HG03159 (cell line): ENCODE measurements around the gene SSC5D.

Experiments used
- ATAC-seq: cut with Tn5 transposase; IDR thresholded peaks from one replicate; pipeline ENCODE4 v1.9.1; 2021; ENCODE audit warnings: mild to moderate bottlenecking, moderate library complexity; ENCODE audit not compliant: unreplicated experiment

The SSC5D gene

DNA sequence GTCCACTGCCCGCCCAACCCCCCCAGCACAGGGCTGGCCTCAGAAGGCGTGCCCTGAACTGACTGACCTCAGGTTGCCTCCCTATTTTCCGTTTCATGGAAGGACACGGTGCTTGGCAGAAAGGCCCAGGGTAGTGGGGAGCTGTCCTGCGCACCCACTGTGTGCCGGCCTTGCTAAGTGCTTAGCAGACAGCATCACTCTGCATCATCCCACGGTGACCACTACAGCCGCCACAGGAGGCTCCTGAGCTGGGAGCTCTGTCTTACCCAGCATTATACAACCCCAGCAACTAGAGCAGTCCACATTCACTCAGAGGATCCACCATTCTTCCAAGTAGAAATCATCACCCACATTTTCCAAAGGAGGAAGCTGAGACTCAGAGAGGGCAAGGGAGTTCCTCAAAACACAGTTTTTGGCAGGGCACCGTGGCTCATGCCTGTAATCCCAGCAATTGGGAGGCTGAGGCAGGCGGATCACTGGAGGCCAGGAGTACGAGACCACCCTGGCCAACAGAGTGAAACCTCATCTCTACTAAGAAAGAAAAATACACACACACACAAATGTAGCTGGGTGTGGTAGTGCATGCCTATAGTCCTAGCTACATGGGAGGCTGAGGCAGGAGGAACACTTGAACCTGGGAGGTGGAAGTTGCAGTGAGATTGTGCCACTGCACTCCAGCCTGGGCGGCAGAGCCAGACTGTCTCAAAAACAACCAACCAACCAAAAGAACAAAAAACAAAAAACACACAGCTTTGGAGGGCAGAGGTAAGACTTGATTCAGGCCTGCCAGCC lies 47.1 kb downstream of the SSC5D start:
- ATAC-seq = no peak

DNA sequence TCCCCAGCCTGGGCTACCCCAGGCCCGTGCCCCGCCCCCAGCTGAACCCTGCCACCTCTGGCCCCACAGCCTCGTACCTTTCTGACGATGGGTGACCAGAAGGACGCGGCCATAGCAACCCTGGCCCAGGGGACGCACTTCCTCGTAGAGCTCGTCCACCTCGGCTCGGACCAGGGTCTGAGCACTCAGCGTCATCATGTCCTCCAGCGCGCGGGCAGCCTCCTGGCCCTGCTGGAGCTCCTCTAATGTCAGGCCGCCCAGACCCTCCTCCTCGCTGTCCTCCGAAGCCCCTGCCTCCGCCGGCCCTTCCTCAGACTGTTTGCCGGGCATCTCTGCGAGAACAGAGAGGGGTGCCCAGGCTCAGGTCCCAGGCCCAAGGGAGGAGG lies 47.7 kb downstream of the SSC5D start:
- ATAC-seq = no peak

DNA sequence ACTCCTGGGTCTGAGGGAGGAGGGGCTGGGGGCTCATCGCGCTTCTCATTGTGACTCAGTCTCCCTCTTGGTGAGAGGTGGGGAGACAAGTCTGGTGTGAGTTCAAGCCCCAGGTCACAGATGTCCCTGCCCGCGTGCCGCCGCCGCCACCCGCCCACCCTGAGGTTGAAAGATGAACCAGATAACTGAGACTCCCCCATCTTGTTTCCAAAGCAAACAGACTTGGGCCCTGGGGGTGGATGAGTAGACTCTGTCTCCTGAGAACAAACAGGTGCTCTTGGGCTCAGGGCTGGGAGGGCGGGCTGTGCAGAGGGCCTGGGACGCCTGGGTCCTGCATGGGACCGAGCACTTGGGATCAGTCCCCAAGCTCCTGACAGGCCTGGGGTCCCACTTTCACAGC lies 48.1 kb downstream of the SSC5D start:
- ATAC-seq = no peak

DNA sequence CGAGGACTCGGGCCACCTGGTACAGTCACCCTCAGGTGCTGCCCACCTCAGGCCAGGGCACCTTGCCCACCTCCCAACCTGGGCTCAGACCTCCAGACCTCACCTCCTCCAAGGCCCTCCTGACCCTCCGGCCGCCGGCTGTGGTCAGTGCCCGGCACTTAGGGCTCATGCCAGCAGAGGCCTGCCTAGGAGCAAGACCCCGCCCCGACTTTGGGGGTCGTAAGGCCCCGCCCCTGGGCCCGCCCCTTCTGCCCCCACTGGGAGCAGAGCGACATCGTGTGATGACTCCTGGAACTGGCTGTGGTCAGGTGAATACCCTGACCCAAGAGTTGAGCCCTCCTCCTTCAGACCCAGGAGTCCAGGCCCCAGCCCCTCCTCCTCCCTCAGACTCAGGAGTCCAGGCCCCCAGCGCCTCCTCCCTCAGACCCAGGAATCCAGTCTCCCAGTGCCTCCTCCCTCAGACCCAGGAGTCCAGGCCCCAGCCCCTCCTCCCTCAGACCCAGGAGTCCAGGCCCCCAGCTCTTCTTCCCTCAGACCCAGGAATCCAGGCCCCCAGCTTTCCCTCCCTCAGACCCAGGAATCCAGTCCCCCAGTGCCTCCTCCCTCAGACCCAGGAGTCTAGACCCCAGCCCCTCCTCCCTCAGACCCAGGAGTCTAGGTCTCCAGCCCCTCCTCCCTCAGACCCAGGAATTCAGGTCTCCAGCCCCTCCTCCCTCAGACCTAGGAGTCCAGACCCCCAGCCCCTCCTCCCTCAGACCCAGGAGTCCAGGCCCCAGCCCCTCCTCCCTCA lies 48.9 kb downstream of the SSC5D start, which contains the start of gene SBK2:
SBK2 (minus strand) TSS at position 183 of the 790 bp plus-strand sequence. CDS start 839 bp downstream, outside the sequence.
- ATAC-seq = no peak

DNA sequence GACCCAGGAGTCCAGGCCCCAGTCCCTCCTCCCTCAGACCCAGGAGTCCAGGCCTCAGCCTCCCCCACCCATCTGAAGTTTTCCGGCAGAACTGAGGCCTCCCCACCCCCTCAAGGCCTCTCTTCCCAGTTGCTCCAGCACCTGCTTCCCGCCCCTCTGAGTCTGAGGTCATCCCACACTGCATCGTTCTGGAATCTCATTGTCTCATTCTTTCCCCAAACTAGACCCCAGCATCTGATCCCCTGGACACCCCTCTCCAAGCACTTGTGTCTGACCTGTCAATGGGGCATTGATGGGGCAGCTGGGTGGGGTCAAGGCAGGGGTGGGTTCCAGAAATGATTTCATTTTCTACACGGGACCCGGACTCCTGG lies 49.5 kb downstream of the SSC5D start:
- no peak for ATAC-seq

DNA sequence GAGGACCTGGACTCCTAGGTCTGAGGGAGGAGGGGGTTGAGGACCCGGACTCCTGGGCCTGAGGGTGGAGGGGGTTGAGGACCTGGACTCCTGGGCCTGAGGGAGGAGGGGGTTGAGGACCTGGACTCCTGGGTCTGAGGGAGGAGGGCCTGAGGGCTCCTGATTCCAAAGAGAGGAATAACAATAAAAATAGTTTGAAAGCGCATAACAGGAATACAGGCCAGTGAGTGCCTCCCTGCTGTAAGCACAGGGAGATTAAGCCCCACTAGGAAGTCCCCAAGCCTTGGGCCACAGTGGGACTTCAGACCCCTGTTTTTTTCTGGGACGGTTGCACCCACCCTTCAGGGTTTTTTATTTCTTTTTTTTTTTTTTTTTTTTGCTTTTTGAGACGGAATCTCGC lies 49.9 kb downstream of the SSC5D start:
- ATAC-seq = no peak

DNA sequence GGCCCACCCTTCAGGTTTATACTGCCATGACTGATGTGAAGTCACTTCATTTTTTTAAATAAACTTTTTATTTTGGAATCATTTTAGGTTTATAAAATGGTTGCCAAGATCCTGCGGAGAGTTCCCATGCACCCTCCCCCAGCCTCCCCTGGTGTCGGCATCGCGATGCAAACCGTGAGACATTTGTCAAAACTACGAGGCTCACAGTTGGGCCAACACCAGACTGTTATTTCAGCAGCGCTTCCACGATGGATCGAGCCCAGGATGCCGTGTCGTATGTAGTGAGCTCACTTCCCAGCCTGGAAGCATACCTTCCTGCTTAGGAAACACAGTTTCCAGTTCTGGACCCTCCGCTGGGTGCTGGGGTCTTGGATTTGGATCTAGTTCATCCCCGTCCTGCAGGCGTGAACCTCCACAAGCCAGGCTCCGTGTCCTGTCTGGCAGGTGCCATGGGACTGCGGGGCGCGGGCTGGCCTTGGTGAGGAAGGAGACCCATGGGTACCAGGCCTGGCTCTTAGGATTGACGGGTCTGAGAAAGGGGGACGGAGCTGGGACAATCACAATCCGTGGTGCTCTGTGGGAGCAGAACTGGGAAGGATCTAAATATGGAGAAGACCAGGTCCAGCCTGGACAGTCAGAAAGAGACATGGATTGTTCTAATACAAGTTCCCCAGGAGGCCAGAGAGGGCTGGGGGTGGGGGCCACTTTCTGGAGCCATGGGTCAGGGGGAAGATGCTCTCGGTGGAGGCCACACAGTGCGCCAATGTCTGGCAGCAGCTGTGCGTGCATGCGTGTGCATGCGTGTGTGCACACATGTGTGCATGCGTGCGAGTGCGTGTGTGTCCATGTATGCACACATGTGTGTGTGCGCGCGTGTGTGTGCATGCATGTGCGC lies 51.1 kb downstream of the SSC5D start:
- no peak for ATAC-seq

DNA sequence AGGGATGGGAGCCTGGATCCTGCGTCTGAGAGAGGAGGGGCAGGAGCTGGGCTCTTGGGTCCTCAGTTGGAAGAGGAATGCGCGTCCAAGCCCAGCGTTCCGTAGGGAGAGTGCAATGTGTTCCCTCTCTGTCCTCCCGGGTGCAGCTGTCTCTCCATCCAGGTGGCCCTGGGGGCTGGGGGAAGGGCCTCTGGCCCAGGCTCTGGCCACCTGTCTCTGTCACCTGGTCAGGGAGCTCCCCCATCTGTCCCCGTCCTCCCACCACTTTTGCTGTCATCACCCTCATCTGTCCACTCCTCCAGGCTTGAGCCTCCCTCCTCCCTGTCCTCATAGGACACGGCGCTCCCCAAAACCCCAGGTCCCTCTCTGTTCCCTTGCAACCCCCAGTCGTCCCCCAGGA lies 52.4 kb downstream of the SSC5D start:
- no peak for ATAC-seq

DNA sequence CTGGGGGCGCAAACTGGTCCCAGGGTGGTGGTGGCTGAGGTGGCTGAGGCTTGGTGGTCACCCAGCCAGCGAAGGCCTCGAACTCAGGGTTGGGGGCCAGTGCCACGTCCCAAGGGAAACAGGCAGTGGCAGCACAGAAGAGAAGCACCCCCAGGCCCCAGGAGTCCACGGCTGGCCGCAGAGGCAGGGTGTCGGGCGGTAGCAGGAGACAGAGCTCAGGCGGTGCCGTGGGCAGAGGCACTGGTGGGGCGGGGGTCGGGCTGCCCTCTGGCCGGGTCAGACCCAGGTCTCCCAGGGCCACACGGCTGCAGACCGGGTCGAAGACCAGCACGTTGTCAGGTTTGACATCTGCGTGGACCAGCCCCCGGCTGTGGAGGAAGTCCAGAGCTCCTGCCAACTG lies 52.9 kb downstream of the SSC5D start:
- no peak for ATAC-seq

DNA sequence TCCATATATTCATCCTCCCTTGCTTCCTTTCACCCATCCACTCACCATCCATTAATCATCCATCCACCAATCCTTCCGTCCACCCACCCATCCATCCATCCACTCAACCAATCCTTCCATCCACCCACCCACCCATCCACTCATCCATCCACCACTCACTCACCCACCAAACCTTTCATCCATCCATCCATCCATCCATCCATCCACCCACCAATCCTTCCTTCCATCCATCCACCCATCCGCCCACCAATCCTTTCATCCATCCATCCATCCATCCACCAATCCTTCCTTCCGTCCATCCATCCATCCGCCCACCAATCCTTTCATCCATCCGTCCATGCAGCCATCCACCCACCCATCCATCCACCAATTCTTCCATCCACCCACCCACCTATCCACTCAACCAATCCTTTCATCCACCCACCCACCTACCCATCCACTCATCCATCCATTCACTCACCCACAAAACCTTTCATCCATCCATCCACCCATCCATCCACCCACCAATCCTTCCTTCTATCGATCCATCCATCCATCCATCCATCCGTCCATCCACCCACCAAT lies 54.1 kb downstream of the SSC5D start:
- no peak for ATAC-seq

DNA sequence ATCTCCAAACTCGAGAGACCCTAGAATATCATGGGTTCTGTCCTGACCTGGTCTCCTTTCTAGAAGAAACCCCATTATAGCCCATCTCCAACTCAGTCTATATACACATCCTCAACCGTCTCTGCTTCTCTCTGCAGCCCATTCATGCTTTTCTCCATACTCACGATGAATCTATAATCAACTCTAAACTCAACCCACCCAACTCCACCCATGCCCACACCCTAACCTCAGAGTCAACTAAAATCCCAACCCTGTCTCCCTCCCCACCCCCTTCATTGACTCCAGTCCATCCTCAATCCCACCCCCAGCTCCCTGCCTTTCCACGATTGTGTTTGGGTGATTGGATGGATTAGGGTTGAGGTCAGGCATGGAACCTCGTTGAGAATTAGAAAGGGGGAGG lies 55.3 kb downstream of the SSC5D start:
- no peak for ATAC-seq

DNA sequence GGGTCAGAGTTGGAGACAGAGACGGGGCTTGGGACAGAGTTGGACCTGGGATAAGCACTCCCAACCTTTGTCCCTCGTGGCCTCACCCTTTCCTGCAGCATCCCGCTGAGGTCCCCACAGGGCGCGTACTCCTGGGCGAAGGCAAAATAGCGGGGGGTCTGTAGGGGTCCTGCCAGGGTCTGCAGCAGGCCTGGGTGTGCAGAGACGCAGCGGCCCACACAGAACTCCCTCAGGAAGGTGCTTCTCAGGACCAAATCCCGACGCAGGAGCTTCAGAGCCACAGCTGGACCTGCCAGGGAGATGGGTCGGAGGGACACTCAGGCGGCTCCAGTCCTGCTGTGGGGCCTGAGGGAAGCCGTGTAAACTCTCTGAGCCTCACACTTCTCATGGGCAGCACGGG lies 55.8 kb downstream of the SSC5D start:
- no peak for ATAC-seq

DNA sequence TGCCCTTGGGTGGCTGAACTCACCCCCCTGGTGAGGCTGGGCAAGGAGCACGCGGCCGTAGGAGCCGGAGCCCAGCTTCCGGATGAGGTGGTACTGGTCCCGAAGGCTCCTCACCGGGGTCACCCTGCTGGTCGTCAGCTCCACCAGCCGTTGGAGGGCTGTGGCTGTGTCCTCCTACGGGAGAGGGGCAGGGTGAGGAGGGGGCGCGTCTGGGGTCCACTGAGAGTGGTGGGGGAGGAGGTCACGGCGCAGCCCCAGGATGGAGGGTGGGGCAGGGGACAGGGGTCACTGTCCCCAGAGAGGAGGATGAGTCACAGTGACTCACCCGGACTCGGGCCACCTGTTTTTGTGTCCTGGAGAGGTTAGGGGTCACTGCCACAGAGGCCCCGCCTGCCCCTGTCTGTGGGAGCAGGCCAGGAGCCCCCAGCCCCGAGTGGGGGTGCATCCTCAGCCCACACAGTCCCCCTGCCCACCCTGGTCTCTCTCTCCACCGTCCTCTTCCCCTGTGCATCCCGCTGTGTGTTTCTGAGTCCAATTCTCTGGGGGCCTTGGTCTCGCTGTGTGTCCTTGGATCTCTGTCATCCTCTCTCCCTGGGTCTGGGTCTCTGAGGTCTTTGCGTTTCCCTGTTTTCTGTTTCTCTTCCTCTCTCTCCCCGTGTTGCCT lies 56.7 kb downstream of the SSC5D start:
- no peak for ATAC-seq

DNA sequence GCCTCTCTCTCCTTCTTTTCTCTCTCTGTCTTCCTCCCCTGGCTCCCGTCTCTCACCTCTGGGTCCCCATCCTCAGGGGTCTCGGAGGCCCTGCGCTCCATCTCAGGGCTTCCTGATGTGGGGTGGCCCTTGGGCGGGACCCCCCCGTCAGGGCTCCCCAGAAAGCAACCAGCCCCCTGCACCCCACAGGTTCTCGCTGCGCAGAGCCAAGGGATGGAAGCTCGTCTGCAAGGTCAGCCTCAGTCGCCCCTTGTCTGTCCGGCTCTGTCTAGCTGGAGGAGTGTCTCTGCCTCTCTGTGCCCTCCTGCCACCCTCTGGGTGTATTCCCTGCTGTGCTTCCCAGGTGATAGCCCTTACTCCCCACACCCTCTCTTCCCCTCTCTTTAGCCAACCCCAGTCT lies 57.2 kb downstream of the SSC5D start, which contains the start of gene SBK3:
SBK3 (minus strand) TSS at position 101 of the 400 bp plus-strand sequence; CDS start at position 101, 0 bp downstream.
- ATAC-seq = no peak

DNA sequence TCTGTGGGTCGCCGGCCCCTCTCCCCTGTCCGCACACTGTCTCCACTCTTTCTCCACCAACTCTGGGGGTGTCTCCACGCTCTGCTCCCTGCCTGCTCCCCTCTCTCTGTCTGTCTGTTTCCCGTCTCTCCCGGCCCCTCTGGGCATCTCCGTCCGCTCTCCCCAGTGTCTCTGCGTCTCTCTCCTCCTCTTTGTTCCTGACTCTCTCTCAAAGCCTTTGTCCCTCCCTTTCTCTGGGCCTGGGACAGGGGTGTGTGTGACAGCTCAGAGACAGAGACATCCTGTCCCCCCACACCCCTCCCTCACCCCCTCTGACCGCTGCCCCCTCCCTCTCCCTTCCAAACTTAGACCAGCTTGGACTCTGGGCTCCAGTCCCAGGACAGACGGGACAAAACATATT lies 57.8 kb downstream of the SSC5D start:
- ATAC-seq = no peak

DNA sequence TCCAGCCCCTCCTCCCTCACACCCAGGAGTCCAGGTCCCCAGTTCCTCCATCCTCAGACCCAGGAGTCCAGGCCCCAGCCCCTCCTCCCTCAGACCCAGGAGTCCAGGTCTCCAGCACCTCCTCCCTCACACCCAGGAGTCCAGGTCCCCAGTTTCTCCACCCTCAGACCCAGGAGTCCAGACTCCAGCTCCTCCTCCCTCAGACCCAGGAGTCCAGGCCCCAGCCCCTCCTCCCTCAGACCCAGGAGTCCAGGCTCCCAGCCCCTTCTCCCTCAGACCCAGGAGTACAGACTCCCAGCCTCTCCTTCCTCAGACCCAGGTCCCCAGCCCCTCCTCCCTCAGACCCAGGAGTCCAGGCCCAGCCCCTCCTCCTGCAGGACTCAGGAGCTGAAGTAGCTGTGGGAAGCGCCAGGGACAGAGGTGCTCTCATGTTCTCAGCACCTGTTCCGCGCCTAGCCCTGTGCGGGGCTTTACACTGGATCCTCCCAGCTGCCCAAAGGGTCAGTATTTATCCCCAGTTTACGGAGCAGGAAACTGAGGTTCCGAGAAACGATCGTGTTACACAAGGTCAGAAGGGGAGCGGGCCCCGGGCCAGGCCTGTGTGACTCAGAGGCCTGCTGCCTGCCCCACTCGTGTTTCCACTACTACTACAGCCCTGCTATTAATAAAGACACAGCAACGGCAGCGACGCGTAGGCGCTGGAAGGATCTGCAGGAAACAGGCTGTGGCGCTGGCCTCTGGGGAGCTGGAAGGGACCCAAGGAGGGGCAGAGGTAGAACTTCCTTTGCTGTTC lies 58.8 kb downstream of the SSC5D start:
- ATAC-seq = no peak

DNA sequence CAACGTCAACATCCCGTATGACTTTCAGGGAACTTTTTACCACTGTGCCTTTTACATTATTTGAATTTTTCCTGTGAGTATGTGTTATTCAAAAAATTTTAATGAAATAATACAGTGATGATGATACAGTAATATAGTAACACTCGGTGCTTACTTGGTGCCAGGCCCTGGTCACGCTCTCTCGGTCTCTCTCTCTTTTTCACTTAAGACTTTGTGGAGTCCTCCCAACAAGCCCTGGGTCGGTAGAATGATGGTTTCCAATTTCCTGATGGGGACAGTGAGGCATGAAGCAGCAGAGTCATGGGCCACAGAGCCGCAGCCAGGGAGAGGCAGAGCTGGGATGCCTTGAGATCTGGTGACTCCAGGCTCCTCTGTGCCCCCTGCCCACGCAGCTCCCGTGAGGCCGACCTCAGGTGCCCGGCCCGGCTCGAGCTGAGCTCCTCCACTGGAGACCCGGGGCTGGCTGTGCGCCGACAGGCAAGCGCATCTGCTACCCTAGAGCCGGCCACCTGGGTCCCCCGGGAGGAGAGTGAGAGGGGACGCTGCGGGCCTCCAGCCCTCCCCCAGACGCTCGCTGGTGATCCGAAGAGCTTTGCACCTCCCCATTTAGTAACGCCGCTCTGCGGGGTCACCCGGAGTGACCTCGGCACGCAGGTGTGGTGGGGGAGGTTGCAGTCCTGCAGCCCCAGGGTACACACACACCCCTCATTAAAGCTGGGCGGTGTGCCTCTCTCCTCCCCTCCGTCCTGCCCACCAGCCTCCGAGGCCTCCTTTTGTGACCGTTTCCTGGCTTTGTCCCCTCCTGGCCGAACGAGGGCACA lies 61.5 kb downstream of the SSC5D start:
- ATAC-seq = no peak

DNA sequence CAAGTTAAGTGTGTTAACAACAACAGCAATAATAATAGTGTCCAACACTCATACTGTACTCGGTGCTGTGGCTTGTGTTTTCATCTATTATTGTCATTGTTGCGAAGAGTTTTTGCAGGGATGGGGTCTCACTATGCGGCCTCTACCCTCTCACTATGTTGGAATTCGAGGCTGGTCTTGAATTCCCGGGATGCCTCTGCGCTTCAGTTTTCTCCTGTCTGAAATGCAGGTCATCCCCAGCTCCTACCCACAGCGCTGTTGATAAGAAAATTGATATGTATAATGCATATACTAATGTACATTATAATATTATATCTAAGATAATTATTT lies 62.0 kb downstream of the SSC5D start:
- no peak for ATAC-seq

DNA sequence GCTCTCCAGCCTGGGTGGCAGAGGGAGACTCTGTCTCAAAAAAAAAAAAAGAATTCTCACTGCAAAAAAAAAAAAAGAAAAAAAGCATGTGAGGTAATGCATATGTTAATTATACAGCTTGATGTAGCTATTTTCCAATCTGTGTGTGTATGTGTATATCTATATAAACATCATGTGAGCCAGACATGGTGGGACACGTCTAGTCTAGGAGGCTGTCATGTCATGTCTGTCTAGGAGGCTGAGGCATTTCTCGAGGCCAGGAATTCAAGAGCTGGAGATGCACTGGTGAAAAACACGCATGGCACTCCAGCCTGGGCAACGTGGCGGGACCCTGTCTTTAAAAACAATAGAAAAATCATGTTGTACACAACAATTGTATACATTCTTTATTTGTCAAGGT lies 64.0 kb downstream of the SSC5D start:
- no peak for ATAC-seq
